Kidney (tissue), 14 donors: ENCODE results near the gene LRP1. TPM values are rescaled to one million over a fixed set of nuclear protein-coding genes. Genes with fewer than 3 reads are reported as not detected.

ENCODE experiments used
- DNase-seq, 5 donors: peaks; one replicate each; pipeline ENCODE4 v3.0.0-alpha.2; 2013 to 2020
- FAIRE-seq: peaks from 2 replicates; lab custom pipeline; 2012; peaks lifted over from hg19 to GRCh38; lab: Jason Lieb, UNC
- H3K27ac ChIP-seq, 2 donors: one replicate each; pipeline ENCODE4 v1.7.0; 2013; ENCODE audit warnings: low read depth in 2 of 2, low read length in 2 of 2, inconsistent platforms in 1 of 2
- H3K27me3 ChIP-seq: one replicate; pipeline ENCODE4 v1.7.1; 2013; ENCODE audit warnings: low read length, inconsistent platforms; ENCODE audit not compliant: control insufficient read depth, insufficient read depth
- H3K36me3 ChIP-seq, 3 donors: one replicate each; pipeline versions ENCODE4 v1.7.0 to v1.7.1; 2013; ENCODE audit warnings: low read length in 3 of 3, control low read depth in 1 of 3, inconsistent platforms in 1 of 3; ENCODE audit not compliant: insufficient read depth in 3 of 3, control insufficient read depth in 2 of 3
- H3K4me1 ChIP-seq, 3 donors: one replicate each; pipeline versions ENCODE4 v1.7.0 to v1.7.1; 2013; ENCODE audit warnings: low read length in 3 of 3, inconsistent platforms in 1 of 3, low read depth in 1 of 3; ENCODE audit not compliant: control insufficient read depth in 2 of 3, insufficient read depth in 2 of 3
- H3K4me3 ChIP-seq, 3 donors: one replicate each; pipeline versions ENCODE4 v1.7.0 to v1.8.1; 2013; ENCODE audit warnings: low read length in 3 of 3, control low read depth in 1 of 3, inconsistent platforms in 1 of 3
- H3K9ac ChIP-seq, 3 donors: one replicate each; pipeline versions ENCODE4 v1.7.0 to v1.7.1; 2013; ENCODE audit warnings: low read length in 3 of 3, control low read depth in 1 of 3, inconsistent platforms in 1 of 3
- H3K9me3 ChIP-seq, 3 donors: one replicate each; pipeline versions ENCODE4 v1.7.0 to v1.7.1; 2013; ENCODE audit warnings: low read length in 3 of 3, control low read depth in 1 of 3, inconsistent platforms in 1 of 3; ENCODE audit not compliant: control insufficient read depth in 2 of 3, insufficient read depth in 1 of 3
- CTCF ChIP-seq: IDR thresholded peaks from 3 replicates; pipeline ENCODE4 v1.5.1; 2012; ENCODE audit warnings: mild to moderate bottlenecking, moderate library complexity, borderline replicate concordance; ENCODE audit not compliant: insufficient read depth; ENCODE audit errors: extremely low read depth
- intact Hi-C: fragments of 100-400 bp; cut with DNase I; formaldehyde crosslinking; loops from one replicate; pipeline ENCODE4 v1.11.1; 2022
- polyA plus RNA-seq: library from polyadenylated mRNA; stranded (reverse); fragments of 350-450 nt; fragmentation: Illumina TruSeq; extraction: RNeasy Lipid Tissue Mini Kit (QIAGEN cat#74804); gene quantifications from one replicate; pipeline ENCODE4 v1.2.3, GENCODE V29; 2014; ENCODE audit warnings: low read depth, low replicate concordance; ENCODE audit not compliant: insufficient read depth
- total RNA-seq: library from RNA; stranded (reverse); fragmentation: NEBNext Ultra II Directional; extraction: Animal tissue kit (Norgen Biotek cat#: 25700); gene quantifications from one replicate; pipeline ENCODE4 v1.2.1, GENCODE V29; 2021
- donor health status: control.
- donor health status: control.
- donor health status: control.
- donor health status: control.
- donor health status: control.
- donor health status: DM: yes; HTN: yes; CAD: no.
- donor health status: Normal renal cell carcinoma (clear cell type).

The LRP1 gene
- total and polyA plus RNA-seq, 2 donors from 2014 or later = 18.7 to 121 TPM

- H3K27ac ChIP-seq = no peak overlapping the region
- H3K27me3 ChIP-seq = peaks cover 14% of the 10 kb centered on the region
- intact Hi-C loops = no loop called here
- no peak for FAIRE-seq
- no peaks in the 10 kb centered on the region for H3K9me3 ChIP-seq
- DNase-seq = no peak
- peaks cover 0 to 8% (median 4%) of the 10 kb centered on the region in 3 donors for H3K4me1 ChIP-seq
- no peak overlapping the region for H3K4me3 ChIP-seq
- no peak overlapping the region for H3K9ac ChIP-seq
- no peak for TF ChIP-seq CTCF
- peaks cover 2 to 7% (median 6%) of the 10 kb centered on the region in 3 donors for H3K36me3 ChIP-seq
Measured at GRCh38 chr12:57210461-57210860, 82.2 kb downstream of the LRP1 start.

- Histone ChIP-seq H3K9me3 (no peaks in the 10 kb centered on the region), H3K4me1 (peaks cover 0 to 8% (median 4%) of the 10 kb centered on the region in 3 donors), H3K9ac (no peak overlapping the region), H3K4me3 (no peak overlapping the region), H3K36me3 (peaks cover 0 to 5% (median 2%) of the 10 kb centered on the region in 3 donors), H3K27me3 (peaks cover 18% of the 10 kb centered on the region), H3K27ac (no peak overlapping the region)
- intact Hi-C loops = no loop called here
- TF ChIP-seq CTCF = no peak
- FAIRE-seq (no peak), DNase-seq (peak in 4 of 5 donors; percentile 37 to 64 (median 50))
Measured at GRCh38 chr12:57210926-57211692, 82.8 kb downstream of the LRP1 start.

GRCh38 chr12:57211791-57212700 lies 83.8 kb downstream of the LRP1 start:
- Histone ChIP-seq H3K36me3 (peaks cover 0 to 2% (median 0%) of the 10 kb centered on the region in 3 donors), H3K27me3 (peaks cover 18% of the 10 kb centered on the region), H3K4me1 (peaks cover 0 to 8% (median 5%) of the 10 kb centered on the region in 3 donors), H3K4me3 (no peak overlapping the region), H3K27ac (no peak overlapping the region), H3K9me3 (no peaks in the 10 kb centered on the region), H3K9ac (no peak overlapping the region)
- no peak for TF ChIP-seq CTCF
- DNase-seq (no peak), FAIRE-seq (no peak)
- intact Hi-C loops = no loop called here
